Activated CD8-positive, alpha-beta memory T cell treated with anti-CD3 and anti-CD28 coated beads for 1 hour (primary cell): ENCODE results near the gene ATP4B.

Source experiments
- DNase-seq, 2 donors: peaks; one replicate each; pipeline ENCODE4 v3.0.0-alpha.2; 2020; ENCODE audit warnings: low read depth in 1 of 2; ENCODE audit errors: extremely low read depth in 1 of 2

ATP4B gene

GRCh38 chr13:113643593-113643992 is 14.4 kb downstream of the ATP4B start:
- no peak for DNase-seq

DNA sequence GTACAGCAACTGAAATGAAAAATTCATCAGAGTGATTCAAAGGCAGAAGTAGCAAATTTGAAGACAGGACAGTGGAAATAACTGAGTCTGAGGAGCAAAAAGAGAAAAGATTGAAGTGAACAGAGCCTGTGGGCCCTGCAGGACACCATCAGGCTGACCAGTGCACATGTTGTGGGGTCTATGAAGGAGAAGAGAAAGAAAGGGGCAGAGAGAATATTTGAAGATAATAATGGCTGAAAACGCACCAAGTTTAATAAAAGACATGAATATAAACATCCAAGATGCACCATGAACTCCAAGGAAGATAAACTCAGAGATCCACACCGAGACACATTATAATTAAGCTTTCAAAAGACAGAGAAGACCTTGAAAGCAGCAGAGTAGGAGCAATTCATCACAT is 15.4 kb downstream of the ATP4B start:
- DNase-seq: no peak

- no peak for DNase-seq
Observed at GRCh38 chr13:113641426-113641825, 16.6 kb downstream of the ATP4B start.

- DNase-seq: no peak
Observed at GRCh38 chr13:113639616-113640262, 18.3 kb downstream of the ATP4B start.

DNA sequence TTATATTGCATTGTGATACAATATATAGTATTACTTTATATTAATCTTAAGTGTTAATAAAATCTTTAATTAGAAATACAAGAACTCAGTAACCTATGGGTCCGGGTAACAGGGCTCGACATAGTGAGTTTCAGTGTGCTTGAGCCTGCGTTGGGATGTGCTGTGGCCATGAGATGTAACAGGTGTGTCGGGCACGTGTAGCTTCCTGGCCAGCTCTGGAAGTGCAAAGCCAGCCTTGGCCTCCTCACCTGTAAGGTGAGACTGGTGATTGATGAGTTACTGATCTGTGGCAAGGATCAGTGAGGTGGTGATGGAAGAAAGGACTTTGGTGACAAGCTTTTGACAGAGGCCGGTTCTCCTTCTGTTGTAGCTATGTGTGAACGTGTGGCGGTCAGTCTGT is 19.2 kb downstream of the ATP4B start:
- DNase-seq: no peak

DNA sequence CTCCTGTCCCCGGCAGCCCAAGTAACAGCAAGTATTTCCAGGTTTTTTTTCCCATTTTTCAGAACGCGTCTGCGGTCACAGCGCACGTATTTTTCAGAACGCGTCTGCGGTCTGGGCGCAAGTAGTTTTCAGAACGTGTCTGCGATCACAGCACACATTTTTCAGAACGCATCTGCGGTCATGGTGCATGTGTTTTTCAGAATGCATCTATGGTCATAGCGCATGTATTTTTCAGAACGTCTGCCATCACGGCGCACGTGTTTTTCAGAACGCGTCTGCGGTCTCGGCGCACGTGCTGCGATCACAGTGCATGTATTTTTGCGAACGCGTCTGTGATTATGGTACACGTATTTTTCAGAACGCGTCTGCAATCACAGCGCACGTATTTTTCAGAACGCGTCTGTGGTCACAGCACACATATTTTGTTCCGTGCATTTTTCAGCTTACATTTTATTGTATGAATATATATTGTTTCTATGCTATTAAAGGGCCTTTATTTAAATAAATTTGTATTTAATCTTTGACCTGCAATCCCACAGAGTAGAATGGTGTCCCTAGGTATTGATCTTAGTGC is 19.7 kb downstream of the ATP4B start:
- DNase-seq: no peak

- no peak for DNase-seq
Observed at GRCh38 chr13:113637262-113638160, 20.5 kb downstream of the ATP4B start.

DNA sequence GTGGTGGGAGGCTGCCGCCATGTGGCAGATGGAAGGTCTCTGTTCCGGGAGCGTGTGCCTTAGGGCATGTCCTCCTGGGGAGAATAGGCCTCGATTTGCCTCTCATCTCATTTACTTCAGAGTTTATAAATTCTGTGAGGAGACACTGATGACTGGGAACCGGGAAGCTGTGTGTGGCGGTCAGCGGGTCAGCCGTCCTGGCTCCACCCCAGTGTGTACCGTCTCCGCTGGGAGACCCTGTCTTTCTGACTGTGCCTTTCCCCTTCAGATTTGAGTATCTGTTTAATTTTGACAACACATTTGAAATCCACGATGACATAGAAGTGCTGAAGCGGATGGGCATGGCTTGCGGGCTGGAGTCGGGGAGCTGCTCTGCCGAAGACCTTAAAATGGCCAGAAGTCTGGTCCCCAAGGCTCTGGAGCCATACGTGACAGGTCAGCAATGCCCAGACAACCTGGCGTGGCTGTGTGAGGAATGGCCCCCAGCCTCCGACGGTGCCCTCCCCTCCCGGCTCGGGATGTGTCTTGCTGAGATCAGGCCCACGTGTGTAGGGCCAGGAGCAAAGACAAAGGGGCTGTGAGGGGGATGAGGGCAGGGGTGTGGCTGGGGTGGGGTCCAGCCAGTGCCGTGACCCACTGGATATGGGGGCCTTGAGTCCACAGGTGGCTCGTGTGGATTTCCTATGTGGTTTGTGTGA is 21.6 kb downstream of the ATP4B start:
- no peak for DNase-seq

DNA sequence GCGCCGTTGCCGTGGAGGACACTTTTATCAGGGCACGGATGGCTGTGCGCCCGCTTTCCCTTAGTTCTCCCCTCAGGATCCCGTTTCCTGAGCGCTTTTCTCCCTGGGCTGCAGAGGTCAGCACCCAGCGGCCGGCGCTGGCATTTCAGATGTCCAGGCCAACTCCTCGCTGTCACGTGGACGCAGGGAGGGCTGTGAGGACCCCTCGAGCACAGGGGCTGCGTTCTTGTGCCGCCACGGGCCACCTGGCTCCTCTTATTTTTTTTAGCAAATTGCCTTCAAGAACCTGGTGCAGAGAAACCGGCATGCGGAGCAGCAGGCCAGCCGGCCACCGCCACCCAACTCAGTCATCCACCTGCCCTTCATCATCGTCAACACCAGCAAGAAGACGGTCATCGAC is 22.3 kb downstream of the ATP4B start:
- DNase-seq: no peak

DNA sequence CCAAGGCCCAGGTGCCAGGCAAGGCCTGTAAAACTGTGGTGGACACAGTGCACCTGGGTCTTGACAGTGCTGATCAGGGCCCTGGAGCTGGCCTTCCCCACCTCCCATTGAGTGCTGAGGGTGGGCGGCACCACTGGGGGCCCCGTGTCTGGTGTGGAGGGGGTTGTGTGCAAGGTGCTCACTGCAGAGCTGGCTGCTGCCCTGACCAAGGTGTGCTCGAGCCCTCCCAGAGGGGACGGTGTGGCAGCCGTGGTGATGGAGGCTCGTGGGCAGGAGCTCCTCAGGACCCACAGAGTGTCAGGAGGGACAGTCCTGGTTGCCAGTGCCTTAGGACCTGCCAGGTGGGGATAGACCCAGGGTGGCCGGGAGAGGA is 23.0 kb downstream of the ATP4B start:
- no peak for DNase-seq

DNA sequence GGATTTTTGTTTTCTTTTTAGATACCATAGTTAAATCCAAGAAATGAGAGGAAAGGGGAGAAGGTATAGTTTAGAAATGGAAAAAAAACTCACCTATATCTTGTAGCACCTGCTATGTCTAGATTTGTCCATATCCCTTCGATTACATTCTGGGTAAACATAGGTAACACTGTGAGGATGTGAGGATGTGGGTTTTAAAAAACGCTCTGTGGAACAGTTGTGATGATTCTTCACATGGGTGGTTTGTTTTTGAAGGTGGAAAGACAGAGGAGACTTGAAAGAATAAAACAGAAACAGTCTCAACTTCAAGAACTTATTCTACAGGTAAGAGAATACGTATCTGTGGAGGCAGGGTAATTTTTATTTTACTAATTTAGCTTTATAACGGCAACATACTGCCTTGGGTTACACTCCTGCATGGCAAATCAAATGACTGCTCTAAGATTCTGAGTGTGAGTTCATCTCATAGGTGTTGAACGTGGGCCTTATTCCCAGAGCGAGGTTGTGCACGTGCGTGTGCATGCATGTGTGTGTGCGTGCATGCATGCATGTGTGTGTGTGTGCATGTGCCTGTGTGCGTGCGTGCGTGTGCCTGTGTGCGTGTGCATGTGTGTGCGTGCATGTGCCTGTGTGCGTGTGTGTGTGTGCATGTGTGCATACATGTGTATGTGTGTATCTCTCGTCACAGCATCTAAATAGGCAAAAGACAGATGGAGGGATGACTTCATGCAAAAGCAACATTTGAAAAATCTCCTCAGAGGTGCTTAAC is 23.5 kb downstream of the ATP4B start:
- DNase-seq: no peak

GRCh38 chr13:113633485-113633873 is 24.5 kb downstream of the ATP4B start:
- DNase-seq: no peak

- DNase-seq: no peak
Observed at GRCh38 chr13:113632706-113633484, 25.1 kb downstream of the ATP4B start.

- DNase-seq: no peak
Observed at GRCh38 chr13:113631341-113632095, 26.5 kb downstream of the ATP4B start.

DNA sequence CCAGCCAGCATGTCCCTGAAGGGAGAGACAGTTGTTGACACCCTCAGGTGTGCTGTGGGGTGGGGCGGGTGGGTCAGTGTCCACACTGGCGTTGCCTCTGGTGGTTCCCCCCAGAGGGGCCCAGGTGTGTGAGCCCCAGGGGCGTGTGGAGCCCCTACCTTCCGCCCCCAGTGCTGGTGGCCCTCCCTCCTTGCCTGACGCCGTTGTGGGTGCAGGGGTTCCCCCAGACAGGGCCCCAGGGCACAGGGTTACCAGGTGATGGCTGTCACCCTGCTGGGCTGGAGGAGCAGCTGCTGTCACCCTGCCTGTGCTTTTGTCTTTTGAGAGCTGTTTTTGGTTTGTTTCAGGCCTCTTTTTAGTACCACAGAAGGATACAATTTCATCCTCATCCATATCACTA is 27.2 kb downstream of the ATP4B start:
- DNase-seq: no peak

- no peak for DNase-seq
Observed at GRCh38 chr13:113630296-113630695, 27.7 kb downstream of the ATP4B start.

GRCh38 chr13:113629866-113630265 is 28.1 kb downstream of the ATP4B start:
- DNase-seq: no peak

- DNase-seq: no peak
Observed at GRCh38 chr13:113628291-113629270, 29.4 kb downstream of the ATP4B start.
